Heart right ventricle (tissue), 16 donors: ENCODE data around the gene ALKBH5. TPM values are rescaled to one million over a fixed set of nuclear protein-coding genes. Genes with fewer than 3 reads are reported as not detected.

Experiments
- ATAC-seq, 8 donors: fragments of 200-7000 bp; cut with Tn5 transposase; one replicate each; pipeline ENCODE4 v1.9.1; 2020; ENCODE audit warnings: mild to moderate bottlenecking in 8 of 8, moderate library complexity in 8 of 8, moderate number of reproducible peaks in 1 of 8
- DNase-seq, 2 donors: peaks; one replicate each; pipeline ENCODE4 v3.0.0-alpha.2; 2020
- H3K27ac ChIP-seq, 10 donors: fragments of 200-600 bp; sonication (generic) in 2 of 10; one replicate each; pipeline versions ENCODE4 v1.5.0 to v1.8.0; 2020 to 2022; ENCODE audit warnings: mild to moderate bottlenecking in 3 of 10
- H3K27me3 ChIP-seq, 7 donors: fragments of 200-600 bp; one replicate each; pipeline ENCODE4 v1.8.0; 2021 to 2022; ENCODE audit warnings: mild to moderate bottlenecking in 2 of 7
- H3K36me3 ChIP-seq, 9 donors: fragments of 200-600 bp; sonication (generic) in 1 of 9; one replicate each; pipeline versions ENCODE4 v1.5.0 to v1.8.0; 2020 to 2022; ENCODE audit warnings: mild to moderate bottlenecking in 2 of 9
- H3K4me1 ChIP-seq, 9 donors: fragments of 200-600 bp; sonication (generic) in 1 of 9; one replicate each; pipeline versions ENCODE4 v1.5.0 to v1.8.0; 2020 to 2022; ENCODE audit warnings: mild to moderate bottlenecking in 4 of 9
- H3K4me3 ChIP-seq, 10 donors: fragments of 200-600 bp; sonication (generic) in 2 of 10; one replicate each; pipeline versions ENCODE4 v1.5.0 to v1.8.0; 2020 to 2022; ENCODE audit warnings: mild to moderate bottlenecking in 7 of 10, moderate library complexity in 2 of 10
- H3K9me3 ChIP-seq, 11 donors: fragments of 200-600 bp in 10 of 11; sonication (generic) in 2 of 11; one replicate each; pipeline versions ENCODE4 v1.5.0 to v1.8.0; 2013 to 2022; ENCODE audit warnings: mild to moderate bottlenecking in 2 of 11, control low read depth in 1 of 11, moderate library complexity in 1 of 11
- WGBS, 2 donors: extraction: QIAGEN DNeasy Blood & Tissue Kit; methylation state at CpG; one replicate each; pipeline ENCODE4 v1.1.7; 2013; ENCODE audit warnings: inconsistent platforms in 1 of 2; 5-methylcytosine and 5-hydroxymethylcytosine counted together
- intact Hi-C, 10 donors: fragments of 100-400 bp; cut with DNase I; formaldehyde crosslinking; loops; one replicate each; pipeline versions ENCODE4 v1.11.1 to v1.14.2; 2022
- polyA plus RNA-seq, 2 donors: library from polyadenylated mRNA; stranded (reverse); fragments of 200-250 nt; gene quantifications; one replicate each; pipeline ENCODE4 v1.2.3, GENCODE V29; 2013
- total RNA-seq, 10 donors: library from RNA; stranded (reverse); fragmentation: NEBNext Ultra II Directional in 3 of 10; extraction: Animal tissue kit (Norgen Biotek cat#: 25700) in 3 of 10; gene quantifications; one replicate each; pipeline versions ENCODE4 v1.2.1 to v1.2.4, GENCODE V29; 2021 to 2023
- TF ChIP-seq, protein P1 (sequence below), 9 donors: fragments of 200-600 bp; sonication (generic) in 2 of 9; IDR thresholded peaks; one replicate each; pipeline versions ENCODE4 v1.5.0 to v1.8.0; 2021 to 2022; ENCODE audit warnings: antibody characterized with exemption in 9 of 9, mild to moderate bottlenecking in 5 of 9, moderate library complexity in 1 of 9
- donor health status: Arrhythmogenic right ventricular cardiomyopathy.
- donor health status: ischemic (EF 13 %, LVEDD 7.1; RV severe dilation, severe dysfunction).
- donor health status: healthy with polysubstance abuse.
- donor health status: DM: no; HTN: yes; CAD: no.
- donor health status: DM: no; HTN: no; CAD: no.
- donor health status: ischemic (EF 25% LVEDD 6.9; RV normal size, moderate dysfunction).
- donor health status: ischemic (EF 25% LVEDD 5.7; RV mildly dilated, moderate dysfunction).
- donor health status: healthy.
- donor health status: DM: yes; HTN: yes; CAD: no.
- donor health status: Ischemic cardiomyopathy.
- donor health status: ischemic (EF 35%, LVEDD 5.7; RV mildly dilated, moderate dysfunction).
- donor health status: nonischemic (EF 11% LVEDD 7.7; RV severe dilation, severe dysfunction).
- donor health status: DM: yes; HTN: yes; CAD: no.
- donor health status: PGD.
- donor health status: ischemic (EF 29% LVEDD 5.4; RV normal size, mild dysfunction).
- donor health status: nonischemic (EF 23%, LVEDD 6.1; RV moderate dilation, normal function).

The ALKBH5 gene
- total and polyA plus RNA-seq, 12 donors, result 72.6 to 208 (median 190) TPM

DNA sequence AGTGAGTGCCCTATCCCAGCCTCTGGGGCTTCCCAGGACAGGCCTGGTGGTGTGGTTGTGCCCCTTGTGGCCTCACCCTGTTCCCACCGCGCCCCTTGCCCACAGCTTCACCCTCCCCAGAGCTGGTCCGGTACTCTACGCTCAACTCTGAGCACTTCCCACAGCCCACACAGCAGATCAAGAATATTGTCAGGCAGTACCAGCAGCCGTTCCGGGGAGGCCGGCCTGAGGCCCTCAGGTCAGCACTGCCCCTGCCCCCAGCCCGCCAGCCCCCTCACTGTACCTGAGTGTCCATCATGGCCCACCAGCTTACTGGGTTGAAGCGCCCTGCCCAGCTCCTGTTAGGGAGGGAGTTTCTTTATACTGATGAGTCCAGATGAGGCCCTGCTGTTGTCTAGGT, 32.3 kb upstream of the ALKBH5 start:
- TF ChIP-seq, protein P1, sequence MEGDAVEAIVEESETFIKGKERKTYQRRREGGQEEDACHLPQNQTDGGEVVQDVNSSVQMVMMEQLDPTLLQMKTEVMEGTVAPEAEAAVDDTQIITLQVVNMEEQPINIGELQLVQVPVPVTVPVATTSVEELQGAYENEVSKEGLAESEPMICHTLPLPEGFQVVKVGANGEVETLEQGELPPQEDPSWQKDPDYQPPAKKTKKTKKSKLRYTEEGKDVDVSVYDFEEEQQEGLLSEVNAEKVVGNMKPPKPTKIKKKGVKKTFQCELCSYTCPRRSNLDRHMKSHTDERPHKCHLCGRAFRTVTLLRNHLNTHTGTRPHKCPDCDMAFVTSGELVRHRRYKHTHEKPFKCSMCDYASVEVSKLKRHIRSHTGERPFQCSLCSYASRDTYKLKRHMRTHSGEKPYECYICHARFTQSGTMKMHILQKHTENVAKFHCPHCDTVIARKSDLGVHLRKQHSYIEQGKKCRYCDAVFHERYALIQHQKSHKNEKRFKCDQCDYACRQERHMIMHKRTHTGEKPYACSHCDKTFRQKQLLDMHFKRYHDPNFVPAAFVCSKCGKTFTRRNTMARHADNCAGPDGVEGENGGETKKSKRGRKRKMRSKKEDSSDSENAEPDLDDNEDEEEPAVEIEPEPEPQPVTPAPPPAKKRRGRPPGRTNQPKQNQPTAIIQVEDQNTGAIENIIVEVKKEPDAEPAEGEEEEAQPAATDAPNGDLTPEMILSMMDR (IDR thresholded peaks at IDR 0.05), result no peak
- intact Hi-C loops, result no loop called here
- WGBS, 2 donors, result 83 to 89% methylated on average over 9 of the region's 9 CpGs
- H3K4me3 ChIP-seq, result no peak overlapping the region
- H3K36me3 ChIP-seq, result no peaks in the 10 kb centered on the region
- H3K27me3 ChIP-seq, result no peaks in the 10 kb centered on the region
- H3K9me3 ChIP-seq, result no peaks in the 10 kb centered on the region
- H3K27ac ChIP-seq, result no peak overlapping the region
- DNase-seq (no peak), ATAC-seq (no peak)
- H3K4me1 ChIP-seq, result peaks cover 0 to 16% (median 9%) of the 10 kb centered on the region in 9 donors

DNA sequence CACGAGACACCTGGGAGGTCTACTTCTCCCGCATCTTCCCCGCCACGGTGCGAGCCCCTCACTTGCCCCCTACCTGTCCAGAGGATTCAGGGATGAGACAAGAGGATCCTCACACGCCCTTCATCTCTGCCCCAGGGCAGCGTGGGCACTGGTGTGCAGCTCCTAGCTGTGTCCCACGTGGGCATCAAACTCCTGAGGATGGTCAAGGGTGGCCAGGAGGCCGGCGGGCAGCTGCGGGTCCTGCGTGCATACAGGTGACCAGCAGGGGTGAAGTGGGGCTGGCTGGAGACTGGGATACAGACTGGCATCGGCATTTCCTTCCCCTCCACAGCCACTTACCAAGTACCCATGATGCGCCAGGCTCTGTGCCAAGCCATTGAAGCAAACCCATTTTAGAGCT, 28.4 kb upstream of the ALKBH5 start:
- Histone ChIP-seq H3K4me1 (peaks cover 0 to 30% (median 19%) of the 10 kb centered on the region in 9 donors), H3K27me3 (no peaks in the 10 kb centered on the region), H3K4me3 (no peak overlapping the region), H3K36me3 (no peaks in the 10 kb centered on the region), H3K9me3 (no peaks in the 10 kb centered on the region), H3K27ac (no peak overlapping the region)
- 93 to 95% methylated on average over 14 of the region's 14 CpGs for WGBS, 2 donors
- no peak for DNase-seq
- no peak for ATAC-seq
- intact Hi-C loops, result no loop called here
- TF ChIP-seq, protein P1 (IDR thresholded peaks at IDR 0.05), result no peak

DNA sequence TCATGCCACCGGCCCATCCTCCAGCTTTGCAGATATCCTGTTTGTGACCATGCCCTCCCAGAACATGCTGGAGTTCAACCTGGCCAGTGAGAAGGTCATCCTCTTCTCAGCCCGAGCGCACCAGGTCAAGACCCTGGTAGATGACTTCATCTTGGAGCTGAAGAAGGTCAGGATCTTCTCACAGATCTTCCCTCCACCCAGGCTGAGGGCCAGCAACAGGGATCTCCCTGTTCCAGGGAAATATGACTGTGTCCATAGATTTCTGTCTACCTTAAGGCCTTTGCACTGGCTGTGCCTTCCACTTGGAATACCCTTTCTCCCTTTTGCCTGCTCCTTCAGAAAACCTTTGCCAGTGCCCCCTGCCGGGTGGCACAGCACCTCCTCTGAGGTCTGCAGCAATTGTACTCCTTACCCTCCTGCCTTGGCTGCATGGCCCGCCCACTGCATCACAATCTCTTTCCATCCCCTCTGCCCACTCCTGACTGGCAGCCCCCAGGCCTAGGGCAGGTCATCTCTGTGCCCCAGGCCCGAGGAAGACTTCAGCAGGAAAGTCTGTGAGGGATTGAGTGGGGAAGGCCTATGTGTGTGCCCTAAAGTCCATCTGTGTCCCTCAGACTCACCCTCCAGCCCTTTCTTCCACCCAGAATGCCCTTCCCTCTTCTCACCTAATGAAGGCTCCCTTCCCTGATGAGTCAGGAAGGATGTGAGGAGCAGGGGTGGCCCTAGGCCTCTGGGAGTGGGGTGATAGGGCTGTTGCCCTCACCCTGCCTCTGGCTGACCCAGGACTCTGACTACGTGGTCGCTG, 27.3 kb upstream of the ALKBH5 start:
- DNase-seq, result no peak
- H3K36me3 ChIP-seq, result no peaks in the 10 kb centered on the region
- H3K27ac ChIP-seq, result peak overlapping the region in 2 of 10 donors; percentile 1 to 7
- 75 to 82% methylated on average over 8 of the region's 8 CpGs for WGBS, 2 donors
- TF ChIP-seq, protein P1 (IDR thresholded peaks at IDR 0.05), result no peak
- H3K27me3 ChIP-seq, result no peaks in the 10 kb centered on the region
- no peak for ATAC-seq
- intact Hi-C loops, result no loop called here
- no peak overlapping the region for H3K4me3 ChIP-seq
- no peaks in the 10 kb centered on the region for H3K9me3 ChIP-seq
- peaks cover 0 to 30% (median 19%) of the 10 kb centered on the region in 9 donors for H3K4me1 ChIP-seq

DNA sequence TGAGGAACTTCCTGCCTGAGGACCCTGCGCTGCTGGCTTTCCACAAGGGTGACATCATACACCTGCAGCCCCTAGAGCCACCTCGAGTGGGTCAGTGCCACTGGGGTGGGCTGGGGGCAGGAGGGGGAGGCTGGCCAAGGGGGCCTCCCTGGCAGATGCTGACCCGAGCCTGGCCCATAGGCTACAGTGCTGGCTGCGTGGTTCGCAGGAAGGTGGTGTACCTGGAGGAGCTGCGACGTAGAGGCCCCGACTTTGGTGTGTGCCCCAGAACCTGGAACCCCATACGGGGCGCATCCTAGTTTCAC, 26.7 kb upstream of the ALKBH5 start:
- H3K4me1 ChIP-seq, result peaks cover 0 to 30% (median 19%) of the 10 kb centered on the region in 9 donors
- H3K27ac ChIP-seq, result peak overlapping the region in 2 of 10 donors; percentile 0 to 1
- DNase-seq (no peak), ATAC-seq (no peak)
- H3K4me3 ChIP-seq, result no peak overlapping the region
- 94 to 95% methylated on average over 10 of the region's 10 CpGs for WGBS, 2 donors
- intact Hi-C loops, result no loop called here
- TF ChIP-seq, protein P1 (IDR thresholded peaks at IDR 0.05), result no peak
- H3K27me3 ChIP-seq, result no peaks in the 10 kb centered on the region
- H3K9me3 ChIP-seq, result no peaks in the 10 kb centered on the region
- H3K36me3 ChIP-seq, result no peaks in the 10 kb centered on the region
